ENCODE results near the gene XPNPEP3.

GRCh38 chr22:40960145-40960544, 103.2 kb downstream of the XPNPEP3 start:
- no peak for TF ChIP-seq POLR2A (IDR thresholded peaks at IDR 0.05)
- TF ChIP-seq, protein P1, sequence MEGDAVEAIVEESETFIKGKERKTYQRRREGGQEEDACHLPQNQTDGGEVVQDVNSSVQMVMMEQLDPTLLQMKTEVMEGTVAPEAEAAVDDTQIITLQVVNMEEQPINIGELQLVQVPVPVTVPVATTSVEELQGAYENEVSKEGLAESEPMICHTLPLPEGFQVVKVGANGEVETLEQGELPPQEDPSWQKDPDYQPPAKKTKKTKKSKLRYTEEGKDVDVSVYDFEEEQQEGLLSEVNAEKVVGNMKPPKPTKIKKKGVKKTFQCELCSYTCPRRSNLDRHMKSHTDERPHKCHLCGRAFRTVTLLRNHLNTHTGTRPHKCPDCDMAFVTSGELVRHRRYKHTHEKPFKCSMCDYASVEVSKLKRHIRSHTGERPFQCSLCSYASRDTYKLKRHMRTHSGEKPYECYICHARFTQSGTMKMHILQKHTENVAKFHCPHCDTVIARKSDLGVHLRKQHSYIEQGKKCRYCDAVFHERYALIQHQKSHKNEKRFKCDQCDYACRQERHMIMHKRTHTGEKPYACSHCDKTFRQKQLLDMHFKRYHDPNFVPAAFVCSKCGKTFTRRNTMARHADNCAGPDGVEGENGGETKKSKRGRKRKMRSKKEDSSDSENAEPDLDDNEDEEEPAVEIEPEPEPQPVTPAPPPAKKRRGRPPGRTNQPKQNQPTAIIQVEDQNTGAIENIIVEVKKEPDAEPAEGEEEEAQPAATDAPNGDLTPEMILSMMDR (IDR thresholded peaks at IDR 0.05) = no peak
